Measurements from ENCODE around the gene ZNF609.

The ZNF609 gene

DNA sequence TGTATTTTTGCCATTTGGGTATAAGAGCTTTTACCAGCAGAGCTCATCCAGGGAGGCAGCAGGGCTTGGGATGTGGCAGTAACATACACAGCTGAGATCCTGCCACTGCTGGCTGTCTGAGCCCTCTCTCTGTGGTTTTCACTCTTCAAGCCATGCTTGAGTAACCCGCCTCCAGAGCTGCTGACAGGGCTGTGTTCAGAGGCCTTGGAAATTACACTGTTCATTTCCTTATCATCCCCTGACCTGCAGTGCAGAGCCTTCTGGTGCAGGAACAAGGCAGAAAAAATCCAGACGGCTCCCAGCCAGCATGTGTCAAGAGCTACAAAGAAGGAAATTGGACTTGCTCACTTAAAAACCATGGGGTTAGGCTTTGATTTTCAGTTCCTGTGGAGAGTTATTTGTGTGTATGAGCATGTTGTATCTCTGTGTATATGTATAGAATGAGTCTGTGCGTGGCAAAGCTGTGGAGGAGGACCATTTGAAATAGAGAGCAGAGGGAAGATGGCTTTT lies 47.0 kb downstream of the ZNF609 start:
- DNase-seq: no peak

DNA sequence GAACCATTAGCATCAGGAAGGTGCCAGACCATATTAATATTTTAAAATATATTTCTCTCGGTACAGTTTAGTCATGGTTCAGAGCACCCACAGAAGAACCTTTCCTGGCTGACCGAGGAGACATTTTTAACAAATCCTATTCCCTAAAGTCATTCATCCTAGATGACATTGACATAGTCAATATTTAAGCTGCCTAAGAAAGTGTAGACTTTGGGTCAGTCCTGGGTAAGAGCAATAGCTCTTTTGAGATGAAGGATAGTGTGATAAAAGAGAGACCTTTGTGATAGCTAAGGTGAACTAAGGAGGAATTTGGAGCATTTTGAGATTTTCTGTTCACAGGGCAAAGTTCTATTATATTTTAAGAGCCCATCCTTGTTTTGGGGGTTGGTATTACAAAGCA lies 47.5 kb downstream of the ZNF609 start:
- DNase-seq: no peak

DNA sequence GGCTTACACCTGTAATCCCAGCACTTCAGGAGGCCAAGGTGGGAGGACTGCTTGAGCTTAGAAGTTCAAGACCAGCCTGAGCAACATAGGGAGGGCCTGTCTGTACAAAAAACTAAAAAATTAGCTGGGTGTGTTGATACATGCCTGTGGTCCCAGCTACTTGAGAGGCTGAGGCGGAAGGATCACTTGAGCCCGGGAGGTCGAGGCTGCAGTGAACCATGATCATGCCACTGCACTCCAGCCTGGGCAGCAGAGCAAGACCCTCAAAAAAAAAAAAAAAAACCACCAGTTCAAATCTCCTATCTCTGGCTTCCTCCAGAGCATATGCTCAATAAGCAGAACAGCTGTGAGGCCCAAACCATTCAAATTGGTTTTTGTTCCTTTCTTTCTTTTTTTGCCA lies 53.4 kb downstream of the ZNF609 start:
- DNase-seq: no peak

DNA sequence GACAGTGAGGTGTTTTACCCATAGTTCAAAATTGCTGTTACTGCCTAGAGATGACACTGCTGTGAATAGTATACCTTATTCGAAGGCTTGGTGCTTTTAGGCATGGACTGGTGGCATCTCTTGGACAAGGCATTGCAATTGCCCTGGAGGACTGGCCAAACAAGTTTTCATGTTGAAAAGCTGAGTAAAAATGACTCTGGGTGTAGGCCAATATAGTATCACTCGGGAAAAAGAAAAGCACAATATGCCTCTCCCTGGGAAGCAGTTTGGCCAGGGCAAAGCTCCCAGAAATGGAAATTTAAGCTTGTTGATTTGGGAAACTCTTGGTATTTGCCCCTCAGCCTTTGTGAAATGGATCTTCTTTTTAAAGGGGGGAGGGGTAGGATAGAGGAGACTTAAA lies 54.8 kb downstream of the ZNF609 start:
- no peak for DNase-seq

DNA sequence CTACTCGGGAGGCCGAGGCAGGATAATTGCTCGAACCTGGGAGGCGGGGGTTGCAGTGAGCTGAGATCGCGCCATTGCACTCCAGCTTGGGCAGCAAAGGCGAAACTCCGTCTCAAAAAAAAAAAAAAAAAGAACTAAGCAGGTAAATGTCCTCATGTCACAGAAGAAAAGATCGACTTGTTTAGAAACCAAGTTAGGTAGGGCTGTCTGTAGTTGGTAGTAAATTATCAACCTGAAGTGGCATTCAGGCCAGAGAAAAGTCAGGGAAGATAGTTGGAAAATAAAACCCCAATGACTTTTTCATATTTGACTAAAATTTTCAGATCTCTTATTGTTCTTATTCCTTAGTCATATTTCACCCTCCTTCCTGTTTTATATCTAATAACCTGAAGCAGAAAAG lies 55.4 kb downstream of the ZNF609 start:
- no peak for DNase-seq

DNA sequence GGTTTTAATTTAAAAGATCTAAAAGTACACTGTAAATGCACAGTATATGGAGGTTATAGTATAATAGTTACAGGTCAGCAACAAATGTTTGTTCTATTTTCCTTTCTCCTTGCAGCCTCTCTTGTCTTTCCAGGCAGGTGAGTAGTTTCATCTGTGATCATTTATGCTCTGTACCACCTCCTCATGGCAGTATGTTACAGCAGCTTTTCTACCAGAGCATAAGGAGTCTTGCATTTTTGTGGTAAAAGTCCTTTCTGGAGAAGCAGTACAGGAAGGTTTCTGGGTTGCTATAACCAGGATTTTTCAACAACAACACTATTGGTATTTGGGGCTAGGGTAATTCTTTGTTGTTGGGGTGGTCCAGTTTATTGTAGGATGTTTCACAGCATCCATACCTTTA lies 59.5 kb downstream of the ZNF609 start:
- no peak for DNase-seq

DNA sequence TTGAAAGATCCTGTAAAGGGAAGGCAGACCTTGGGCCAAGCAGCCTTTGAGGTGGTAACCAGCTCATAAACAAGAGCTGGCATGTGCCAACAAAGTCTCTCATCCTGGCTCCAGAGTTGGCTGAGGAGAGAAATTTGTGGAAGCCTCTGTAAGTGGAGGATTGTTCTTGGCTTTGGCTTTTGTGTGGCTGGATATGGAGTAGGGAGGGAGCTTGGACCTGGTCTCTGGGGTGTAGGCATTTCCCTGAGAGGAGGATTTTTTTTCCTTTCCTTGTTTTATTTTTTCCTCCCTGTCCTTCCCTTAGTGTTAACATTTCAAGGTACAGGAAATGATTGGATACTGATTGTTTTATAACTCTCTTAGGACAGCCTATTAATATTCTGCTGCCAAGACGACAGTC lies 60.8 kb downstream of the ZNF609 start:
- DNase-seq: no peak

DNA sequence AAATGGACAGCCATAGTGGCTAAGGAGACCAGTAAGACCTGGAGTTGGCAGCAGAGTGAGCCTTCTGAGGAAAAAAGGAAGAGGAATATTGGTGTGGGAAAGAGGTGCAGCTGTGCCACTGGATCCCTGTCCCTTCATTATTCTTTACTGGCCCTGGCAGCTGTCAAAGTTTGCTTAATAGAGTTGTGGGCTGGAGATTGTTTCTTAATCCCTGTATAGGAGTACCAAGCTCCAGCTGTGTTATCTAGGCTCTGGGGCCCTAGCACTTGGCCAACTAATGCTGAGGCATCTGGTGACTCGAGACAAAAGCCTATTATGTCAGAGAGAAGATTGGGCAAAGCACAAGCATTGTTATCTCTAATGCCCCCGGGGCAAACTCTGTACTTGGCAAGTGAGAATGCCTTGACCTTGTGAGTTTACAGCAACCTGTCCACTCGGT lies 61.4 kb downstream of the ZNF609 start:
- no peak for DNase-seq

DNA sequence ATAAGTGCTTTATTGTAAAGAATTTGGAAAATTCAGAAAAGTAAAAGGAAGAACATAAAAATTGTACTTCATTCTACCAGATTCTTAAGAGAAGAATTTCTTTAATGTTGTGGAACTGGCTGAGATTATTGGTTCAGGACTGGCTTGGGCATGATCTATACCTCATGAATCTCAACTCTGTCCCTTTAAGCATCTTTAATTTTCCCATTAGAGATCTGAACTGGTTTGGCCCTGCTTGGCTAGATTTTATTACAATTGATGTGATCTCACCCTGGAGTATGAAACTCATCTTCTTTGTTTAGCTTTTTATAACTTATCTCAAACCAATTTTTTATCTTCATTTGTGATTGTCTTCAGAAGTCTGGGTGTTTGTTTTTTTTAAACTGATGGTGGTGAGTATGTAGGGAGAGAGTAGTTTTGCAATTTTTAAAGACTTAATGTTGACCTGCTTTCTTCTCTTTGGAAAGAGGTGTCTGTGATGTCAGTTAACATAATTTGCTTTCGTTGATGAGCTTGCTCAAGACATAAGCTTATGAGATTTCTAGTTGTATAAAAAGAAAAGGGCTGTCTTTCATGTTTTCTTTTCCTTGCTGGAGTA lies 61.9 kb downstream of the ZNF609 start:
- DNase-seq: no peak

DNA sequence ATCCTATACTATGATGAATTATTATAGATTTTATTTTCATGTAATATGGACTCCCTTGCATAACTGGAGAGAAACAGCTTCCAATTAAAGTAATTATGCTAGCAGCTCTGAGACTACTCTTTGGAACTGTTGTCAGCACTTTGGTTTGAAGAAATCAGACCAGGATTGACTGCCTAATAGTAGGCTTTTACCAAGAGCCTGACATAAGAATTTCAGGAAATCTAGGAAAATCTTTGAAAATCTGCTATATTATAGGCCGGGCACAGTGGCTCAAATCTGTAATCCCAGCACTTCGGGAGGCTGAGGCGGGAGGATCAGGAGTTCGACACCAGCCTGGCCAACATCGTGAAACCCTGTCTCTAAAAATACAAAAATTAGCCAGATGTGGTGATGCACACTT lies 62.9 kb downstream of the ZNF609 start:
- no peak for DNase-seq

DNA sequence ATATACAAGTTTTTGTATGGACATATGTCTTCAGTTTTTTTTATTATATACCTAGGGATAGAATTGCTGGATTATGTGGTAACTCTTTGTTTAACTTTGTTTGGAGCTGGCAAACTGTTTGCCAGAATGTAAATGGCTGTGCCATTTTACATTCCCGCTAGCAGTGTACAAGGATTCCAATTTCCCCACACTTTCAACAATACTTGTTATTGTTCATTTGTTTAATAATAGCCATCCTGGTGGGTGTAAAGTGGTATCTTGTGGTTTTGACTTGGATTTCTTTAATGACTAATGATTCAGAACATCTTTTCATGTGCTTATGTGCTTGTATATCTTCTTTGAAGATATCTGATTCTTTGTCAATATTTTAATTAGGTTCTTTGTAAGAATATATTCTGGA lies 64.4 kb downstream of the ZNF609 start:
- no peak for DNase-seq

DNA sequence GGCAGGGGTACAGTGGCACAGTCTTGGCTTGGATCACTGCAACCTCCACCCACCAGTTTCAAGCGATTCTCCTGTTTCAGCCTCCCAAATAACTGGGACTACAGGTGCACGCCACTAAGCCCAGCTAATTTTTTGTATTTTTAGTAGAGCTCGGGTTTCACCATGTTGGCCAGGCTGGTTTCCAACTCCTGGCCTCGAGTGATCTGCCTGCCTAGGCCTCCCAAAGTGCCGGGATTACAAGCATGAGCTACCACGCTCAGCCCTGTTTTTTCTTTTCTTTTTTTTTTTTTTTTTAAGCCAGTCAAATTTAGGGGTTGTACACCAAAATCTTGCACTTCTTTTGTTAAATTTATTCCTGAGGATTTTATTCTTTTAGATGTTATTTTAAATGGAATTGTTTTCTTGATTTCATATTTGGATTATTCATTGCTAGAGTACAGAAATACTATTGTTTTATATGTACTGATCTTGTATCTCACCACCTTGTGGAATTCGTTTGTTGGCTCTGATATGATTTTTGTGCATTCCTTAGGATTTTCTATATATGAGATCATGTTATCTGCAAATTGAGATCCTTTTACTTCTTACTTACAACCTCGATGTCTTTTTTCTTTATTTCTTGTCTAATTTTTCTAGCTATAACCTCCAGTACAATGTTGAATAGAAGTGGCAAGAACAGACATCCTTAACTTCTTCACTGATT lies 65.6 kb downstream of the ZNF609 start:
- no peak for DNase-seq

DNA sequence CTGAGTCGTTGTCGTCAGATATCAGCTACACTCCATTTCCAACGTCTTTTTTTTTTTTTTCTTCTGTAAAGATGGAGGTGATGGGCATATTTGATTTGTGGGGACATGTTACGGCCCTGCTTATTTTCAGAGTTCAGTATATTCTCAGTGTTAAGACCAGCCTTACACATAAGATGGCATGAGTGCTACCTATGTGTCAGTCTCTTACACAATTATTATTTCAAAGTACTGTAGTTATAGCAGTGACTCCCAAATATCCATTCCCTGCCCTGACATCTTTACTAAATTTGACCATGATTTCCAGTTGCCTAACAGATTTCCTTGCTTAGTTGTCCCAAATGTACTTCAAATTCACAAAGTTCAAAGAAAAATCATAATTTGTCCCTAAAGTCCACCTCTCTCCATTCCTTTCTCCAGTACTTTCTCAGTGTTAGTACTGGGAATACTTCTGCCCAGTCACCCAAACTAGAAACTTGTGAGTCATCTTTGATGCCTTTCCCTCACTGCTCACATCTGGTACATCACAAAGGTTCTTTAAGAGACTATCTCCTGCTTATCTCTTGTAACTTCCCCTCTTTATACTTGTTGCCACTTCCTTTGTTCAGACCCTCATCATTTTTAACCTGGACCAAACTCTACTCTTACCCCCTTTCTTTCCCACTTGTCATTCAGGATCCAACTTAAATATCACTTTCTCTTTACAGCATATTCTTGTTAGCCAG lies 67.0 kb downstream of the ZNF609 start:
- DNase-seq: no peak

DNA sequence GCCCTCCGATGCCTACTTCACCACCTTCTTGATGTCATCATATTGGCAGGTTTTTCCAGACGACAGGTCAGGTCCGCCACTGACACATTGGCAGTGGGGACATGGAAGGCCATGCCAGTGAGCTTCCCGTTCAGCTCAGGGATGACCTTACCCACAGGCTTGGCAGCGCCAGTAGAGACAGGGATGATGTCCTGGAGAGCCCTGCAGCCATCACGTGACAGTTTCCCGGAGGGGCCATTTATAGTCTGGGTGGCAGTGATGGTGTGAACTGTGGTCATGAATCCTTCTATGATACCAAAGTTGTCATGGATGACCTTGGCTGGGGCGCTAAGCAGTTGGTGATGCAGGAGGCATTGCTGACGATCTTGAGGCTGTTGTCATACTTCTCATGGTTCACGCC lies 68.5 kb downstream of the ZNF609 start:
- DNase-seq: no peak

DNA sequence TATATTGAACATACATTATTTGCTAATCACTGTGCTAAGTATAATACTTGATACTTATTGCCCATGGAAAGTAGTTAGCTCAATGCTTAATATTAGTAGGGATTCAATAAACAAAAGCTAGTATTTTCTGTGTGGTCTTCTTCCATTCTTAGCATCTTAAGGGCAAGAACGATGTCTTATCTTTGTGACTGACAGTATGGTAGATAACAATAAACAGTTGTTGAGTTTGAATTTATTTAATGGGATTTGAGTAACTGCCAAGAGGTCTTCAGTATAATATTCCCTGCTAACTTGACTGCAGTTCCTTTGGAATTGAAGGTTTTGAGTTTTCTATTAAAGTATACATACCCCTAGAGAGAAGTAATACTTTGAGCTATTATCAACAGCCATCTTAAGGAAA lies 70.1 kb downstream of the ZNF609 start:
- no peak for DNase-seq

DNA sequence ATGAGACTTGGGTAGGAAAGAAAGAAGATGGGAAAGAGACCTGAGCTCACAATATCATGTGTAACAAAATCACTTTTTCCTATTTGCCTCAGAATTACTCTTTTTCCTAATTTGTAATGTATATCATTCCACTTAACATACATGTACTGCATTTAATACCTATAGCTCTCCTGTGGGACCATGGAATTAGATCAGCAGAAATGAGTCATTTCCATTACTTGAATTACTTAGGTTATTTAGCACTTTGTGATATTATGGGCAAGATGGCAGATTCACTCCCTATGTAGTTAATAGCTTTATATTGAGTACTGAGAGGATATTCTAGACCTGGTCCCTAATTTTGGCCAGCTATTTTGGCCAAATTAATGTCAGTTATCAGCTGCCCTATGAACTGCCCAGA lies 70.5 kb downstream of the ZNF609 start:
- no peak for DNase-seq

DNA sequence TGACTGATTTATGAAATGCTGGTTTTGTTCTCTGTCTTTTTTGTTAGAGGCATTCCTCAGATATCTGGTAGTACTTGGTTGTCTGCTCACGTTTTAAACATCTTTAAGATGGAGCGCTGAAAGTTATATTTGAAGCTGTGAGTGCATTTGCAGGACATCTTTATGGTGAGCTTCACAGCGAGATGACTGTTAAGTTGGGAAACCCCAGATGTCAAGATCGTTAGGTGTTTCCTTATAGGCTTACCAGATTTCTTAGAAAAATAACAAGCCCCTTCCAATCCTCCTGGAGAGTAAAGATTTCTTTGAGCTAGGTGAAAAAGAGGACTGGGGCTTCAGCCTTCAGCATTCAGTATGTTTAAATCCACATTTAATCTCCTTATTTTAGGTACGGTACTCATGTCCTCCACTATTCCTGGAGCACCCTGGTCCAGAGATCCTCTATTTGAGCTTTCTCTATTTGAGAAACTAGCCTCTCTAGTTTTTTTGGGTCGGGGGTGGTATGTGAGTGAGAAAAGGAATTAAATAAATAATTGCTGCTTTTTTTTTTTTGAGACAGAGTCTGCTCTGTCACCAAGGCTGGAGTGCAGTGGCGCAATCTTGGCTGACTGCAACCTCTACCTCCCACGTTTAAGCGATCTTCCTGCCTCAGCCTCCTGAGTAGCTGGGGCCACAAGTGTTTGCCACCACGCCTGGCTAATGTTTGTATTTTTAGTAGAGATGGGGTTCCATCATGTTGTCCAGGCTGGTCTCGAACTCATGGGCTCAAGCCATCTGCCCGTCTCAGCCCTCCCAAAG lies 72.3 kb downstream of the ZNF609 start:
- DNase-seq: no peak

DNA sequence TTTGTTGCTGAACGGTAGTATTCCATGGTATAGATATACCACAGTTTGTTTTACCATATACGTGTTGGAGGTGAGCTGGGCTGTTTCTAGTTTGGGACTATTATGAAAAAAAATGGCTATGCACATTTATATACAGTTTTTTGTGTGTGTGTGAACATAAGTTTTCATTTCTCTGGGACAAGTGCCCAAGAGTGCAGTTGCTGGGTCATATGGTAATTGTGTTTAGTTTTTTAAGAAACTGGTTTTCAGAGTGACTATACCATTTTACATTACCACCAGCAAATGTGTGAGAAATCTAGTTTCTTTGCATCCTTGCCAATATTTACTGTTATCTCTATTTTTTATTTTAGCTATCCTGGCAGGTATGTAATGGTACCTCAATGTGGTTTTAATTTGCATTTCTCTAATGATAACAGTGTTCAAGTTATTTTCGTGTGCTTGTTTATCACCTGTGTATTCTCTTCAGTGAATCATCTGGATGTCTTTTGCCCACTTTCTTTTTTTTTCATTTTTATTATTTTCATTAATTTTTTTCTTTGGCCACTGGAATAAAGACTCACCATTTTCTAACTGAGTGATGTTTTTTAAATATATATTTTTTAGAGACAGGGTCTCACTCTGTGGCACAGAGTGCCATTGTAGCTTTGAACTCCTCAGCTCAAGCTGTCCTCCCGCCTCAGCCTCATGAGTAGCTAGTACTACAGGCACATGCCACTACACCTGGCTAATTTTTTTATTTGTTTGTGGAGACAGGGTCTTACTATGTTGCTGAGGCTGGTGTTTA lies 75.3 kb downstream of the ZNF609 start:
- no peak for DNase-seq

DNA sequence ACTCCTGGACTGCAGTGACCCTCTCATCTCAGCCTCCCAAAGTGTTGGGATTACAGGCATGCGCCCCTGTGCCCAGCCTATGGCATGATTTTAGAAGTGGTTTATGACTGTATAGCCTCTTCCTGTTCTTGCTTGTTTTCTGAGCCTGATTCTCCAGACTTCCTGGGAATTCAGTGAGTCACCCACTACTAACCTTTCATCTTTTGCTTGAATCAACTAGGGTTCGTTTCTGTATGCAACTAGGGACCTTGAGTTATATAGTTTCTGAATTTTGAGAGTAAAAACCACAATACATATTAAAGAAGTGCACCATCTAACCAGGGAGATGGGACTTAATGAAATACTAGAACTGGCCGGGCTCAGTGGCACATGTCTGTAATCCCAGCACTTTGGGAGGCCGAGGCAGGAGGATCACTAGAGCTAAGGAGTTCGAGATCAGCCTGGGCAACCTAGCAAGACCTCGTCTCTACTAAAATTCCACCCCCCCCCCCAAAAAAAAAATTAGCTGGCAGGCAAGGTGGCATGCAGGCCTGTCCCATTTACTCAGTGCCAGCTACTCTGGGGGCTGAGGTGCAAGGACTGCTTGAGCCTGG lies 76.0 kb downstream of the ZNF609 start:
- DNase-seq: no peak

DNA sequence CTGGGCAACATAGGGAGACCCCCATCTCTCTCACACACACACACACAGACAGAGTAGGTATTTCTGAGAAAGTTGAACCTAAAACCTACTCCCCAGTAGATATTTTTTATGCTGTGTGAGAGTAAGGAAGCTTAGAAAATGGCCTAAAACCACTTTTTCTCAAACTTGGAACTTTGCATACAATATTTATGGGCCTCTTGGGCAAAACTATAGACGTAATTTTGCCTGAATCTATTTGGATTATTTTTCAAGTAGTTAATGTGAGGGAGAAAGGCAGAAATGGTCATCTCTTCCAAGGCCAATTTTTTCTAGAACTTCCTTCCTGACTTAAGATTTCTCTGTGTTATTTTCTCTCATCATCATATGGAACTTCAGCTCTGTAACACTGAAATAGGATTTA lies 81.7 kb downstream of the ZNF609 start:
- DNase-seq: no peak

DNA sequence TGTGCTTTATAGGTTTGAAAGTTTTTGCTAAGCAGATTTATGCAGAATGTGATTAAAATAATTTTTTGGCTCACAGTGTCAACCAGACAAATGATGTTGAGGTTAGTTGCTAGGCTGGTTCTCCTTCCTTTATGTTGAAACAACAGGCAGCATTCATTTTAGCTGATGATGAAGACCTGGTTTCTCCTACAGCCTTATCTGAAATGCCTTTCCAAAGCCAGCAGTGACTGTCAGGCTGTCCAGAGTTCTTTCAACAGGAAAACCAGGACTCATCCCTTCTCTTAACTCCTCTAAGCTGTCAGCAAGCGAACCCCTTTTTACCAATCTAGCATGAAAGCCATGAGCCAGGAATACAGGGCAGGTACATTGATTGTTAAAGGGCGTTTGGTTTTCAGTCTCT lies 84.1 kb downstream of the ZNF609 start:
- no peak for DNase-seq

DNA sequence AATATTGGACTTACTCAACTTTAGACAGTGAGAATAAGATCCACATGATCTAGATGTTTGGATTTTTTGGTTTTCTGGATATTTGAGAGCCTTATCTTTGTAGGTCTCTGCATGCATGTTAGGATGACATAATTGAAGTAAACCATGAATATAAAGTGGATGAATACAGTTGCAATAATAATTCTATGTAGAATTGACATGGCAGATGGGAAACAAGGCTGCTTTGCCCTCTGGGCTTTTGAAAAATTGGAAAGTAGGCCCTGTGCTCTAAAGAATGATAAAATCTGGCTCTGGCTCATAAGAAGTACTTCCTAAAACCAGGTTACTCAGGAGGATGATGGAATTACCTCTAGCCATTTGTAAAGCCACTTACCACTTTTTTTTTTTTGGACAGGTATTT lies 86.9 kb downstream of the ZNF609 start:
- no peak for DNase-seq
